Liver (tissue), 3 donors: ENCODE data around the gene ARHGEF10L.

Experiments used
- CTCF ChIP-seq: fragments of 150-350 bp; IDR thresholded peaks from 2 replicates; pipeline ENCODE4 v1.5.1; 2017; ENCODE audit warnings: improper control_type of control experiment, low read depth, low read length; ENCODE audit not compliant: missing input control
- HNF4A ChIP-seq, 2 donors: conservative IDR thresholded peaks; 2 replicates each; pipeline ENCODE4 v1.6.1; 2016; ENCODE audit warnings: antibody characterized with exemption in 2 of 2, mild to moderate bottlenecking in 2 of 2
- RAD21 ChIP-seq, 2 donors: IDR thresholded peaks; 2 replicates each; pipeline ENCODE4 v1.6.1; 2016; ENCODE audit warnings: antibody characterized with exemption in 2 of 2, mild to moderate bottlenecking in 2 of 2
- REST ChIP-seq: IDR thresholded peaks from 2 replicates; pipeline ENCODE4 v1.6.1; 2016; ENCODE audit warnings: antibody characterized with exemption, mild to moderate bottlenecking
- RXRA ChIP-seq, 2 donors: IDR thresholded peaks; 2 replicates each; pipeline ENCODE4 v1.6.1; 2017 to 2018; ENCODE audit warnings: antibody characterized with exemption in 2 of 2, mild to moderate bottlenecking in 1 of 2
- TAF1 ChIP-seq: conservative IDR thresholded peaks from 2 replicates; pipeline ENCODE4 v1.6.1; 2016; ENCODE audit warnings: antibody characterized with exemption, mild to moderate bottlenecking
- YY1 ChIP-seq: IDR thresholded peaks from 2 replicates; pipeline ENCODE4 v1.6.1; 2016; ENCODE audit warnings: antibody characterized with exemption, mild to moderate bottlenecking
- donor health status: healthy.
- donor health status: healthy.

GRCh38 chr1:17635276-17635675 is 95.8 kb downstream of the ARHGEF10L start:
- TF ChIP-seq HNF4A (conservative IDR thresholded peaks at IDR 0.05) (no peak), CTCF (no peak), YY1 (no peak), RAD21 (IDR thresholded peaks at IDR 0.05) (no peak), REST (no peak), TAF1 (no peak), RXRA (IDR thresholded peaks at IDR 0.05) (no peak)
